HFFc6 (cell line): ENCODE results near the gene AMMECR1. TPM values are rescaled to one million over a fixed set of nuclear protein-coding genes. Genes with fewer than 3 reads are reported as not detected.

Experiments
- DNase-seq: peaks from one replicate; pipeline ENCODE4 v3.0.0-alpha.2; 2018
- H3K27ac Mint-ChIP-seq: 2 replicates; pipeline ENCODE4 v1.8.0; 2020; ENCODE audit warnings: mild to moderate bottlenecking, mixed read lengths
- H3K27me3 Mint-ChIP-seq: 2 replicates; pipeline ENCODE4 v1.8.0; 2021; ENCODE audit warnings: mild to moderate bottlenecking, moderate library complexity, mixed read lengths; ENCODE audit not compliant: insufficient read depth
- H3K36me3 Mint-ChIP-seq: 2 replicates; pipeline ENCODE4 v1.8.0; 2021; ENCODE audit warnings: low read depth, mixed read lengths
- H3K4me1 Mint-ChIP-seq: 2 replicates; pipeline ENCODE4 v1.8.0; 2020; ENCODE audit warnings: low read depth, mixed read lengths
- H3K4me3 Mint-ChIP-seq: 2 replicates; pipeline ENCODE4 v1.8.0; 2020; ENCODE audit warnings: mild to moderate bottlenecking, moderate library complexity, mixed read lengths
- H3K9me3 Mint-ChIP-seq: 2 replicates; pipeline ENCODE4 v1.8.0; 2020; ENCODE audit warnings: mild to moderate bottlenecking, mixed read lengths
- total RNA-seq, 6 experiments: library from RNA; stranded (reverse); fragmentation: NEBNext Ultra II Directional; extraction: Animal tissue kit (Norgen Biotek cat#: 25700); gene quantifications; 2 replicates in 1 of 6; 3 replicates in 5 of 6; pipeline ENCODE4 v1.2.3, GENCODE V29; 2021
- TF ChIP-seq, protein P1 (sequence below): fragments of 200-600 bp; sonication (generic); IDR thresholded peaks from 2 replicates; pipeline ENCODE4 v1.5.0; 2021; ENCODE audit warnings: antibody characterized with exemption, mild to moderate bottlenecking

Gene AMMECR1
- total RNA-seq, 6 experiments from 2014 or later = 10.1 to 13.4 (median 11.7) TPM

DNA sequence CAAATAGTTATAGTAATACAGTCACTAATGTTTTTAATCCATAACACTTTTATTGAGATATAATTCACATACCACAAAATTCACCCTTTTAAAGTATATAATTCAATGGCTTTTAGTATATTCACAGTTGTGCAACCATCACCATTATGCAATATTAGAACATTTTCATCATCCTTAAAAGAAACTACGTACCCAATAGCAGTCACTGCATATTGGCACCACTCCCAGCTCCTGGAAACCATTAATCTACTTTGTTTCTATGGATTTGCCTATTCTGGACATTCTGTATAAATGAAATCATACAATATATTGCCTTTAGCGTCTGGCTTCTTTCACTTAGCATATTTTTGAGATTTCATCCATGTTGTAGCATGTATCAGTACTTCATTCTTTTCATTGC, 99.3 kb downstream of the AMMECR1 start:
- Mint-ChIP-seq H3K36me3 (peaks cover 5% of the 10 kb centered on the region; the same call in 1 of the 2 replicates), H3K9me3 (no peaks in the 10 kb centered on the region), H3K4me1 (peaks cover 45% of the 10 kb centered on the region), H3K4me3 (no peak overlapping the region), H3K27ac (no peak overlapping the region), H3K27me3 (no peaks in the 10 kb centered on the region)
- DNase-seq = no peak
- TF ChIP-seq, protein P1, sequence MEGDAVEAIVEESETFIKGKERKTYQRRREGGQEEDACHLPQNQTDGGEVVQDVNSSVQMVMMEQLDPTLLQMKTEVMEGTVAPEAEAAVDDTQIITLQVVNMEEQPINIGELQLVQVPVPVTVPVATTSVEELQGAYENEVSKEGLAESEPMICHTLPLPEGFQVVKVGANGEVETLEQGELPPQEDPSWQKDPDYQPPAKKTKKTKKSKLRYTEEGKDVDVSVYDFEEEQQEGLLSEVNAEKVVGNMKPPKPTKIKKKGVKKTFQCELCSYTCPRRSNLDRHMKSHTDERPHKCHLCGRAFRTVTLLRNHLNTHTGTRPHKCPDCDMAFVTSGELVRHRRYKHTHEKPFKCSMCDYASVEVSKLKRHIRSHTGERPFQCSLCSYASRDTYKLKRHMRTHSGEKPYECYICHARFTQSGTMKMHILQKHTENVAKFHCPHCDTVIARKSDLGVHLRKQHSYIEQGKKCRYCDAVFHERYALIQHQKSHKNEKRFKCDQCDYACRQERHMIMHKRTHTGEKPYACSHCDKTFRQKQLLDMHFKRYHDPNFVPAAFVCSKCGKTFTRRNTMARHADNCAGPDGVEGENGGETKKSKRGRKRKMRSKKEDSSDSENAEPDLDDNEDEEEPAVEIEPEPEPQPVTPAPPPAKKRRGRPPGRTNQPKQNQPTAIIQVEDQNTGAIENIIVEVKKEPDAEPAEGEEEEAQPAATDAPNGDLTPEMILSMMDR = no peak

DNA sequence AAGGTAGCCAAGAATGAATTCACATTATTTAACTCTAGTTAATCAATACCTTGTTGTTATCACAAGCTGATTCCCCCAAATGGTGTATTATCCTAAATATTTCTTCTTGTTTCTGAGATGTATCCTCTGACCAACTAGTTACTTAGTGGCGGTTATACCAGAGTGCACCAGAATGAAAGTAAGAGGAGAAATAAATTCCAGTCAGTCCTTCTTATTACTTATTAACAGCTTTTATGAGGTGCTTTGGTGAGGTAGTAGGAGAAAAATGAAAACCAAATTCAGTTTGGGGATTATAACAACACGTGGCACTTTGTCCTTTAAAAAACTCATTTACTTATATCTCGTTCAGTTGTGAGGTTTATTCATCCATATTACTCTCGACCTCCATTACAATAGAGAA, 101.9 kb downstream of the AMMECR1 start:
- Mint-ChIP-seq H3K27me3 (no peaks in the 10 kb centered on the region), H3K4me1 (peaks cover 46% of the 10 kb centered on the region), H3K9me3 (no peaks in the 10 kb centered on the region), H3K36me3 (peaks cover 5% of the 10 kb centered on the region; the same call in 1 of the 2 replicates), H3K4me3 (no peak overlapping the region), H3K27ac (no peak overlapping the region)
- no peak for DNase-seq
- TF ChIP-seq, protein P1 = no peak

DNA sequence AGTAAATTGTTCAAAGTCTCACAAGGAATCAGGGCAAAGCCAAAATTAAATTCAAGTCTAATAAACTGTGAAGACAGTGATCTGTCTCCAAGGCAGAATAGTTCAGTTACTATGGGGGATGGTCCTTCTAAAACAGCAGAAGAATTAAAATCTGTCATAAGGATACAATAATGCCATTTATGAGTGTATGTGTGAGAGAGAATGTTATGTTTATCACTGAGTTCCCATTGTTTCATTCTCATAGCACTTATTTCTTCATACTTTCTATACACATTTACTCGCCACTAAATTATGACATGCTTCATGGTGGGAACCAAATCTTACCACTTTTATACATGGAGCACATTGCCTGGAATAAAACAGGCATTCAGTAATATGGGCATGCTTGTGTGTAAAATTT, 102.5 kb downstream of the AMMECR1 start:
- Mint-ChIP-seq H3K4me1 (peaks cover 48% of the 10 kb centered on the region), H3K36me3 (peaks cover 5% of the 10 kb centered on the region; the same call in 1 of the 2 replicates), H3K4me3 (no peak overlapping the region), H3K9me3 (no peaks in the 10 kb centered on the region), H3K27ac (no peak overlapping the region), H3K27me3 (no peaks in the 10 kb centered on the region; the same call in 1 of the 2 replicates)
- TF ChIP-seq, protein P1 = no peak
- DNase-seq = no peak

DNA sequence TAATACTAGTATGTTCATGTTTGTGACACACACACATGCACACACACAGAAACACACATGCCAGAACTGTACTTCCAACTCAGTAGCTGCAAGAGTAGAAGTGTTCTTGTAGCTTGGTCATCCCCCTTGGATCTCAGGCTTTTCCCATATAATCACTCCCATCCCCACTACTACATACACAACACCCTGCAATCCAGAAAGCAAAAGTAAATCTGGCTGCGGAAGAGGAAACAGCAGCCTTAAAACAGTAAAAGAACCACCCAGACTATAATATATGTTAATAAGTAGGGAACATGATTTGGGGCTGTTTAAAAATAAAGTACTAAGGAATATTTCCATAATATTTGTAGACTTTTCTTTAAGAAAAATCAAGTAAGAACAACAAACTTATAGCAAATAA, 103.2 kb downstream of the AMMECR1 start:
- TF ChIP-seq, protein P1 = no peak
- Mint-ChIP-seq H3K9me3 (no peaks in the 10 kb centered on the region), H3K4me3 (no peak overlapping the region), H3K4me1 (peaks cover 49% of the 10 kb centered on the region), H3K27me3 (no peaks in the 10 kb centered on the region; the same call in 1 of the 2 replicates), H3K36me3 (peaks cover 5% of the 10 kb centered on the region; the same call in 1 of the 2 replicates), H3K27ac (no peak overlapping the region)
- no peak for DNase-seq

DNA sequence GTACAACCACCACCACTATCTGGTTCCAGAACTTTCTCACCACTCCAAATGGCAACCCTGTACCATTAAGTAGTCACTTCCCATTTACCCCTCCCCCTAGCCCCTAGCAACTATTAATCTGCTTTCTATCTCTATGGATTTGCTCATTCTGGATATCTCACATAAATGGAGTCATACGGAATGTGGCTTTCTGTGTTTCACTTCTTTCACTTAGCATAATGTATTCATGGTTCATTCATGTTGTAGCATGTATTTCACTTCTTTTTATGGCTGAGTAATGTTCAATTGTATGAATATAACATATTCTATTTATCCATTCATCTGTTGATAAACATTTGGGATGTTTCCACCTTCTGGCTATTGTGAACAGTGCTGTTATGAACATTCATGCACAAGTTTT, 104.7 kb downstream of the AMMECR1 start:
- H3K4me1 Mint-ChIP-seq = peaks cover 46% of the 10 kb centered on the region
- no peak overlapping the region for H3K4me3 Mint-ChIP-seq
- DNase-seq = no peak
- TF ChIP-seq, protein P1 = no peak
- H3K27me3 Mint-ChIP-seq = no peaks in the 10 kb centered on the region; the same call in 1 of the 2 replicates
- no peak overlapping the region for H3K27ac Mint-ChIP-seq
- H3K36me3 Mint-ChIP-seq = peaks cover 5% of the 10 kb centered on the region; the same call in 1 of the 2 replicates
- no peaks in the 10 kb centered on the region for H3K9me3 Mint-ChIP-seq
